Measurements from ENCODE around the gene TEAD1.

The TEAD1 gene

GRCh38 chr11:12687216-12687623, 13.0 kb downstream of the TEAD1 start:
- DNase-seq: no peak

DNA sequence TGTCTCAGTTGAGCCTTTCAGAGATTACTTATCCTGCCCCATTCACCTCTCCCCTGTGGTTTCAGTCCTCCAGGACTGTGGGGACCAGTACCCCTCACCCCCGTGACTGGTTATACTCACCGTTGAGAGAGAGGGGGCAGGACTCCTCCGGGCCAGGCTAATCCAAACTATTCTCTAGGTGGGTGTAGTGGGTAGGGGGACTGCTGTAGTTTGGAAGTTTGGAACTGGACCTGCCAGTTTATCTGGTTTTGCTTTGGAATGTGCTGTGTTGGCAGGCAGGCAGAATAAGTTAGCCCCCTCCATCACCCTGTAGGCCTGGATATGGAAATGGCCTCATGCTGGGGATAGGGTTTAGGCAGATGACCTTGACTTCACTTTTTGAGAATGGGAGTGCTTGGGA, 13.5 kb downstream of the TEAD1 start:
- no peak for DNase-seq

- DNase-seq: no peak
These were observed 15.0 kb downstream of the TEAD1 start for GRCh38 chr11:12689029-12689755.

DNA sequence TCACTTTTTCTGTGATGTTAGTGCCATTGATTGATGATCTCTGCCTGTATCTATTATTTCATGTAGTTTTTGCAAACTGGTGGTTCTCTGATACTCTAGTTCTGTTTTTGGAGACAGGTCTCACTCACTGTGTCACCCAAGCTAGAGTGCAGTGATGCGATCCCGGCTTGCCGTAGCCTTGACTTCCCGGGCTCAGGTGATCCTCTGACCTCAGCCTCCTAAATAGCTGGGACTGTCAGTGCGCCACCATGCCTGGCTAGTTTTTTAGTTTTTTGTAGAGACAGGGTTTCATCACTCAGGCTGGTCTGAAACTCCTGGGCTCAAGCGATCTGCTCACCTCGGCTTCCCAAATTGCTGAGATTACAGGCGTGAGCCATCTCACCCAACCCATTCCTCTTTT, 16.4 kb downstream of the TEAD1 start:
- DNase-seq: no peak

- DNase-seq: no peak
These were observed 17.3 kb downstream of the TEAD1 start for GRCh38 chr11:12691473-12691872.

DNA sequence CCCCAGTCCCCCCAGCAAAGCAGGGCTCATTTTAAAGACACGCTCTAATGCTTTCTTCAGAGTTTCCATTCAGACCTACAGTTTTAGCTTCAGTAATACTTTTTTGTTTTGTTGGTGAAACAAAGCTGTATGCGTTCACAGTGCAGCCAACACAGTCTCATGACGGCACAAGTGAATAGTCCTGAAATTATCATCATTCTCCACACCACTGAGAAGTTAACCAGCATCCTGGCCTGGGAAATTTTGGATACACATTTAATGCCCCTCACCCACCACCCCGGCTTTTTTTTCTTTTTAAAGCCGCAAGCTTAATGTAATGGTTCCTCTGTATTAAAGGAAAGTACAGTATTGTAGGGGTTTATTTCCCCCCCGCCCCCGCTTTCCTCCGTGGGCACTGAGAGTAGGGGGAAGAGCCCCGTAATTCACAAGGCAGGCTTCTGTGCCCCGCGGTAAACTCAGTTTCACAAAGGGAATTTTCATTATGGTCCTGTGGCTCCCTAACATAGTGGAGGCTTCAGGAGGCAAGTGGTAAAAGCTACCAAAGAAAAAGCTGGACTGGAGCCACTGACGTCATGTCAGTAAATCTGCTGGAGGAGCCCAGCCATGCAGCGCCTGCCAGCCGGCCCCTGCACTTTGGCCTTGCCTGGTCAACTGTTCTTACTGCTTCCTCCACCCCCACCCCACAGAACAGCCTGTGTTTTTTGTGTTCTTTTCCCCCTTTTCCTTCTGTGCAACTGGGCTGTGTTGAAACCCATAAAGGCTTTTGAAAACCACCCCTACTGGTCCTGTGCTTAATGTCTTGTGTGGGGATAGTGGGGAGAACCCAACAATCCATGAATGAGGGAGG, 18.2 kb downstream of the TEAD1 start:
- DNase-seq: no peak

DNA sequence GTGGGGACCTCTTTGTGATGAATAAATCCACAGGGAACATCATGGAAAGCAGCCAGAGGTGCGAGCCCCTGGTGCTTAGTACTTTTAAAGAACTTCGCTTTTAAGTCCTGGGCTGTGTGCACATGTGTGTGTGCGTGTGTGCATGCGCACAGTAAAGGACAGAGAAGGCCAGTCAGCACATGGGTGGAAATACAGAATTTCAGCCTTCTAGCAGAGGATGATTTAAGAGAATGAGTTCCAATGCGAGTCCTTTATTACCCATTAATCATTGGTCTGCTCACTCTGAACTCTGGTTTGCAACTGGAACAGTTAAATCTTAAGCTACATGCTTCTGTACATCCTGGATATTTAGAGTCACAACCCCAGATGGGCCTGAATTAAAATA, 18.9 kb downstream of the TEAD1 start:
- DNase-seq: no peak

DNA sequence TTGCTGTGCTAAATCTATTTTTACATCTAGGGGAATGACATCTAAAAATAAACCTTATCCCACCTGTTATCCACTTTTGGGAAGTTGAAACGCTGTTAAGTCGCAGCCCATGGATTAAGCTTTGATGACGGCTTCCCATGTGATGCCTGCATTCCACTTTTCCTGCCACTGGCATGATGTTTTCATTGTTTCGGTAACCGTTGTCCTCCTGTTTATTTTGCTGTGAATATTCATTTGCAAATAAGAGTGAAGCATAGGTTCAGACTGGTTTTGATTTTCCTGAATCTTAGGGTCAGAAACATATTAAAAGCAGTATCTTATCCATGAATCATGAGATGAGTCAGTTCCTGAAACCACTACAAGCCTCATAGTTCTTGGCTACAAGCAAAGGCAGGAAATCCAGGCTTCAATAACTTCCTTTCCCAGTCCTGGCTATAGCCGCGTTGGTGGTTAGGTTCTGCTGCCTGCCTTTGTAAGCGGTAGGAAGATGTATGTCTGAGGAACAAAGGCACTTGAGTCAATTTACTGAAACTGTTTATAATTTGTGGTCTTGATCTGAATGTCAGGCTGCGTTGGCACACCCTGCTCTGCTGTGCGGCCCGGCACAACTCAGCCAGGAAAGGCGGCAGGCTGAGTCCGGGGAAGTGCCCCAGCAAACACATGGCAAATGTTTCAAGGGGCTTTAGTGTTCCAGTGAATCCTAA, 19.4 kb downstream of the TEAD1 start:
- DNase-seq: no peak

GRCh38 chr11:12694183-12694531, 19.9 kb downstream of the TEAD1 start:
- DNase-seq: no peak

GRCh38 chr11:12695221-12695794, 21.1 kb downstream of the TEAD1 start:
- DNase-seq: no peak

- DNase-seq: no peak
These were observed 21.7 kb downstream of the TEAD1 start for GRCh38 chr11:12695873-12696272.

- DNase-seq: no peak
These were observed 22.8 kb downstream of the TEAD1 start for GRCh38 chr11:12696911-12697581.

DNA sequence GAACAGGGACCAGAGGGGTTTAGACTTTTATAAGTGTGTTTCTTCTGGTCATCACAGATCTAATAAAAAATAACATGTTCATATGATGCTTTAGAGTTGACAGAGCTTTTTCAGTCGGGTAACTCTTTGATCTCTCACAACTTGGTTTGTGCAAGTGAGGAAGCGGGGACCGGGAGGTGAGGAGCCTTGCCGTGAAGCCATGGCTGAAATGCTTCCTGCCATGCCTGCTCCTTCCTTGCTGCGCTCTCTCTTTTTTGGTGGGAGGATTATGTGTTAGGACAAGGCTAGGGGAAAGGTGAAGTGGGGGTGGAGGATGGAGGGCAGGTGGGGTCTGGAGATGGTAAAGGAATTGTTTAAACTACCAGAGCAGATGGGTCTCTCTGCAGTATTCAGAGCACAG, 23.8 kb downstream of the TEAD1 start:
- no peak for DNase-seq

- no peak for DNase-seq
These were observed 27.8 kb downstream of the TEAD1 start for GRCh38 chr11:12701811-12702592.

DNA sequence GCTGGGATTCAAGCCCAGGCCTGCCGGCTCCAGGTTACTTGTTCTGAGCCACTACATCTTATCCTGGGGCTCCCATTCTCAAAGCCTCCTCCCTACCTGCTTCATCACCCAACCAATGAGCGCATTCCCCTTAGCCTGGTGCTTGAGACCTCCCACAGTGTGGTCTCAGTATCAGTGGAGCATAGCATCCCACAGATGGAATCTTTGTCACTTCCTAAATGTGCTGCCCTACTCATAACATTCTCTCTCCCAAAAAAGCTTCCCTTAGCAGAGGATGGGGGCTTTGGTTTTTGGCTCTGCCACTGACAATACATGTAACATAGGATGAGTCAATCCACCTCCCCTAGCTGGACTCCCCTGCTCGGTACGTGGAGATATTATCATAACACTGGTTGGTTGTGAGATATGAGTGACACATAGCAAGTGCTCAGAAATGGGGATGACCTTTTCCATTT, 28.8 kb downstream of the TEAD1 start:
- DNase-seq: no peak

GRCh38 chr11:12704049-12704448, 29.8 kb downstream of the TEAD1 start:
- no peak for DNase-seq

GRCh38 chr11:12705874-12706273, 31.7 kb downstream of the TEAD1 start:
- no peak for DNase-seq

GRCh38 chr11:12706545-12707499, 32.6 kb downstream of the TEAD1 start:
- DNase-seq: no peak

DNA sequence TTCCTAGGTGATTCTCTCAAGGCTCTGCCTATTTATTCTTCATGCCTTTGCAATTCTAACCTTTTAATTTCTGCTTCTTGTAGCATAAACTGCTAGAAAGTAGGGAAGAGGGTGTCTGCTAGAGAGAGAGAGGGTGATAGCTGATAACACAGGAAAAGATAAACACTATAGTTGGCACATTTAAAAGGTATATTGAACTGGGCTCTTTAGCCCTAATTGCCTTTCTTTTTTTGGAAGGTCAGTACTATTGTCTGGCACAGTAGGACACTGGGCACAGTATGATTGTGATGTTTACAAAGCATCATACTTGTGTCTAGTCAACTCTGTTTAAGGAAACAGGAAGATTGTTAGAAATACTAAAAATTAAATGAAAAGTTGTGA, 33.3 kb downstream of the TEAD1 start:
- DNase-seq: no peak

GRCh38 chr11:12711496-12711895, 37.3 kb downstream of the TEAD1 start:
- DNase-seq: no peak

GRCh38 chr11:12712132-12712531, 37.9 kb downstream of the TEAD1 start:
- DNase-seq: no peak
